K562 treated with DMSO at 1 percent for 24 hours (cell line): ENCODE measurements around the gene FAM53B. TPM values are rescaled to one million over a fixed set of nuclear protein-coding genes. Genes with fewer than 3 reads are reported as not detected.

ENCODE experiments used
- total RNA-seq: library from RNA; unstranded; fragments of 300-600 nt; gene quantifications from 2 replicates; pipeline ENCODE4 v1.2.3, GENCODE V29; 2022; ENCODE audit warnings: low read depth; ENCODE audit not compliant: insufficient read depth

The FAM53B gene, protein sequence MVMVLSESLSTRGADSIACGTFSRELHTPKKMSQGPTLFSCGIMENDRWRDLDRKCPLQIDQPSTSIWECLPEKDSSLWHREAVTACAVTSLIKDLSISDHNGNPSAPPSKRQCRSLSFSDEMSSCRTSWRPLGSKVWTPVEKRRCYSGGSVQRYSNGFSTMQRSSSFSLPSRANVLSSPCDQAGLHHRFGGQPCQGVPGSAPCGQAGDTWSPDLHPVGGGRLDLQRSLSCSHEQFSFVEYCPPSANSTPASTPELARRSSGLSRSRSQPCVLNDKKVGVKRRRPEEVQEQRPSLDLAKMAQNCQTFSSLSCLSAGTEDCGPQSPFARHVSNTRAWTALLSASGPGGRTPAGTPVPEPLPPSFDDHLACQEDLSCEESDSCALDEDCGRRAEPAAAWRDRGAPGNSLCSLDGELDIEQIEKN
- 15.3 TPM in 2 replicates for total RNA-seq

DNA sequence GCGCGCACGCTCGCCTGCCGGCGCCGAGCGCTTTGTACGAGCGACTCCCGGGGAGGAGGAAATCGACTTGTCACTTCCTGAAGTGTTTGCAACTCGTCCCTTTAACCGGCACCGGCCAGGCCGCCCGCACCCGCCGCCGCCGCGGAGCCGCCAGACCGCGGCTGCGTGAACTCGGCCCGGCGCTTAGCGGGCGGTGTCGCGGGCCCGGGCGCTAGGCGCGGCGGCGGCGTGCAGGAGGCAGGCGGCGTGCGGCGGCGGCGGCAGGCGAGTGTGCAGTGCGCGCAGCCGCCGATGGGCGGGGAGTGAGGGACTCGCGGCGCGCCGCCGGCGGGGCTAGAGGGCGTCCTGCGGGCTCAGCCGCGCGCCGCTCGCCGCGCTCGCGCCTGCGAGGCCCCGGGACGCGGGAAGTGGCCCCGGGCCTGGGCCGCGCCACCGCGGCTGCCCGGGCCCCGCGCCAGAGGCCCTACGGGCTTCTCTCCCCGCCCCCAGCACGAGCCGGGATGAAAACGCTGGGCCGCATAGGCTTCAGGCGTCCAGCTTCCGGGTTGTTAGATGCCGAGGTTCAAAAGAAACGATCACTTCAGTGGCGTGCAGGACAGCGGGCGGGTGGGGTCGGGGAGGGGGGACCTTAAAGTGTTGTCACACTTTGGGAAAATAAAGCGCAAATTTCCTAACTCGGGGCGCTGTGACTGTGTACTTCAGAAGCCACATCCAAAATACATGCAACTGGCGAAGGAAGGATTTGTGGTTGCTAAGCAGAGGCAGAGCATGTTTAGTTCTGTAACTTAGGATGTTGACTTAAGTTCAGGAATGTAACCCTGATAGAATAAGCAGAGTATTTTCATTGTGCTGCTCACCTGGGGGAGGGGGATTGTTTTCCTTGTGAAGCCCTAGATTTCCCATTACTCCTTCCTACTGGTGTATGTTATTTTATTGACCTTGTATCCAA is at the start of gene FAM53B:
Gene FAM53B, minus strand, starts transcription at position 277 of the 949 bp plus-strand sequence. CDS start 37,665 bp downstream, outside the sequence.

DNA sequence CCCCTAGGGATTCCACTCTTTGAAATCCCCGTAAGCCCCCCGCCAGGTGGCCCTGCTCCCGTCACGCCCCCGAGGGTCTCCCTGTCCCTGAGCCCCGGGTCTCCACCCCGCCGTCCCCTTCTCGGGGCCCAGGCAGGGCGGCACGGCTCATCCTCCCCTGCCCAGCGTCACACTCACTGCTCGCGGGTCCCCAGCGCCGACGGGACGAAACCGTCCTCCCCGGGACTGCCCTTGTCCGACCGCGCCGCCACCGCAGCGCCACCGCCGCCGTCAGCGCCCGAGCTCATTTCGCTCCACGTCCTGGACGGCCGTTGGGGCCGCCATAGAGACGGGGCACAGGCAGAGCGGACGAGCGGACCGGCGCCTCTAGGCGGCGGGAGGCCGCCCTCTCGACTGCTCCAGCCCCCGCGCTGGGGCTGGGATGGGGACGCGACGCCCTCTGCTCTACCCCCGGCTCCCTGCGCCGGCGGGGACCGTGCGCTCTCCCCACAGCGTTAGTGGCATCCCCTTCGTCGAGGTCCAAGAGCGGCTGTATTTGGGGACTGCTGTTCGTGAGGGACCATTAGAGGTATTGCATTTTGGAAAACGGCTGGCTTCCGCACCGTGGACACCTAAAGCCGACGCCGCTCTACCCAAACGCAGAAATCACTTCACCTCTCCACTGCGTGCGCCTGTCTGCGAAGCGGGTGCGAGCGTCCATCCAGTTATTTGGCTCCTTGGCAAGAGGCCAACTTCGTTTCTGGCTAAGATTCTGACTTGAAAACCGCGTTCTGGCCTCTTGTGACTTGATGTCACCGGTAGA is 47.6 kb upstream of the FAM53B start, which contains the start of gene EEF1AKMT2:
Gene EEF1AKMT2, minus strand, starts transcription at position 341 of the 802 bp plus-strand sequence. Its CDS starts 54 bp downstream, at position 287.

Other genes starting within 250 kb of the FAM53B start
- gene EEF1AKMT2, start 47.5 kb upstream of the FAM53B start, total RNA-seq = 6.2 and 9.1 TPM in 2 replicates
- gene ABRAXAS2, start 57.4 kb upstream of the FAM53B start, total RNA-seq = 7.1 and 7.5 TPM in 2 replicates
- gene ZRANB1, start 197.7 kb upstream of the FAM53B start, total RNA-seq = 0.63 and 0.64 TPM in 2 replicates